Fibroblast of the aortic adventitia (primary cell): ENCODE results near the gene CLDN10. TPM values are rescaled to one million over a fixed set of nuclear protein-coding genes. Genes with fewer than 3 reads are reported as not detected.

Experiments used
- DNase-seq: peaks from one replicate; pipeline ENCODE4 v3.0.0-alpha.2; 2010; ENCODE audit warnings: low read depth
- H3K4me3 ChIP-seq: 2 replicates; pipeline ENCODE4 v1.5.1; 2011; ENCODE audit warnings: low read depth, mild to moderate bottlenecking, control low read depth, low read length, moderate library complexity
- CTCF ChIP-seq: IDR thresholded peaks from 2 replicates; pipeline ENCODE4 v1.5.1; 2011; ENCODE audit warnings: mild to moderate bottlenecking, low read length, control low read depth, inconsistent platforms; ENCODE audit not compliant: insufficient read depth
- total RNA-seq: library from RNA; depleted of rRNA; stranded (reverse); fragments of >200 nt; gene quantifications from 2 replicates; pipeline ENCODE4 v1.2.3, GENCODE V29; 2012; ENCODE audit warnings: low replicate concordance

The CLDN10 gene
- total RNA-seq, 1 donor, result 0.27 TPM

GRCh38 chr13:95523598-95523997 lies 28.9 kb upstream of the CLDN10 start:
- no peak for DNase-seq
- no peak overlapping the region for H3K4me3 ChIP-seq
- TF ChIP-seq CTCF, result no peak

- H3K4me3 ChIP-seq, result no peak overlapping the region
- peak; percentile 67 for DNase-seq
- TF ChIP-seq CTCF, result no peak
Observed at GRCh38 chr13:95524264-95524901, 28.1 kb upstream of the CLDN10 start.

- no peak for TF ChIP-seq CTCF
- DNase-seq, result no peak
- no peak overlapping the region for H3K4me3 ChIP-seq
Observed at GRCh38 chr13:95527955-95528354, 24.6 kb upstream of the CLDN10 start.

- DNase-seq, result peak; percentile 71
- no peak overlapping the region for H3K4me3 ChIP-seq
- no peak for TF ChIP-seq CTCF
Observed at GRCh38 chr13:95530178-95530577, 22.3 kb upstream of the CLDN10 start.

- H3K4me3 ChIP-seq, result no peak overlapping the region
- no peak for DNase-seq
- no peak for TF ChIP-seq CTCF
Observed at GRCh38 chr13:95533545-95534160, 18.9 kb upstream of the CLDN10 start.

- DNase-seq, result peak; percentile 50
Observed at GRCh38 chr13:95535243-95535642, 17.3 kb upstream of the CLDN10 start.

More at GRCh38 chr13:95535243-95535642, 17.3 kb upstream of the CLDN10 start:
- no peak for TF ChIP-seq CTCF
- no peak overlapping the region for H3K4me3 ChIP-seq
